HG02981 (cell line): ENCODE data around the gene EGF.

Source experiments
- ATAC-seq: cut with Tn5 transposase; IDR thresholded peaks from one replicate; pipeline ENCODE4 v1.9.1; 2021; ENCODE audit warnings: mild to moderate bottlenecking, moderate library complexity; ENCODE audit not compliant: unreplicated experiment

The EGF gene

DNA sequence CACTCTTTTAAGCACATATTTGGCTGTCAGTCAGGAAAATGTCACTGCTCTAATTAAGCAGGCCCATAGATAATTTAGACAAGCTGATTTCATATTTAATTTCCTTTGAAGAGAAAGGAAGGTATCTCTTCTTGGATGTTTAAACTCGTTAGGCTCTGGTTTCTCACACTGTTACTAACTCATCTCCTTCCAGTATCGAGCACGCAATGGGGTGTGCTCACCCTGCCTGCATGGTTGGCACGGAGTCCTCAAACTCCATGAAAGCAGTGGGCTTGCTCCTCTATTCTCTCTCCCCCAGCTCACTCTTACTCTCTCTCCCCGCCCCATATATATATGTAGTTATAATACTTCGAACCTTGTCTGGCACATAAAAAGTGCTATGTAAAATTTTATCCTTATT, 76.9 kb downstream of the EGF start:
- ATAC-seq: no peak

GRCh38 chr4:109990261-109991257, 77.9 kb downstream of the EGF start:
- ATAC-seq: peak; percentile 78

- no peak for ATAC-seq
Measured at GRCh38 chr4:109993116-109993515, 80.4 kb downstream of the EGF start.

- ATAC-seq: peak; percentile 67
Measured at GRCh38 chr4:109994415-109994827, 81.7 kb downstream of the EGF start.

DNA sequence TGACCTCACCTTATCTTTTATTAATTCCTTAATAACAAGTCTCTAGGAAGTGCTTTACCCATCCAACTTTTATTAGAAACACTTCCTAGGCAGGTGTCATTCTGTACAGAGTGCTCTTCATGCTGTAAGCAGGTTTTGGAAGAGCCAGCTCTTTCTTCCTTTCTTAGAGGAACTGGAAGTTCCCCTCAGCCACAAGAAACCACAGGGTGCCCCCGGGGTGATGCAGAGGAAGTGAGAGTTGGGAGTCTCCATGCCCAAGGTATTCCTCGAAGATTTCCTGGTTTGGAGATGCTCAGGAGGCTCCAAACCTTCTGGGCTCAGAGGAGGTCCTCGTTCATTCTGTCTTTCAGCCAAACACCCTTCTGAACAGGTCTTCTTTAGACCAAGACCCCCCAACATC, 83.8 kb downstream of the EGF start:
- ATAC-seq: no peak

- peak; percentile 28 for ATAC-seq
Measured at GRCh38 chr4:109998867-109999584, 86.3 kb downstream of the EGF start.

GRCh38 chr4:109999585-109999912, 86.9 kb downstream of the EGF start:
- ATAC-seq: no peak

GRCh38 chr4:110002326-110002725, 89.6 kb downstream of the EGF start:
- ATAC-seq: no peak

DNA sequence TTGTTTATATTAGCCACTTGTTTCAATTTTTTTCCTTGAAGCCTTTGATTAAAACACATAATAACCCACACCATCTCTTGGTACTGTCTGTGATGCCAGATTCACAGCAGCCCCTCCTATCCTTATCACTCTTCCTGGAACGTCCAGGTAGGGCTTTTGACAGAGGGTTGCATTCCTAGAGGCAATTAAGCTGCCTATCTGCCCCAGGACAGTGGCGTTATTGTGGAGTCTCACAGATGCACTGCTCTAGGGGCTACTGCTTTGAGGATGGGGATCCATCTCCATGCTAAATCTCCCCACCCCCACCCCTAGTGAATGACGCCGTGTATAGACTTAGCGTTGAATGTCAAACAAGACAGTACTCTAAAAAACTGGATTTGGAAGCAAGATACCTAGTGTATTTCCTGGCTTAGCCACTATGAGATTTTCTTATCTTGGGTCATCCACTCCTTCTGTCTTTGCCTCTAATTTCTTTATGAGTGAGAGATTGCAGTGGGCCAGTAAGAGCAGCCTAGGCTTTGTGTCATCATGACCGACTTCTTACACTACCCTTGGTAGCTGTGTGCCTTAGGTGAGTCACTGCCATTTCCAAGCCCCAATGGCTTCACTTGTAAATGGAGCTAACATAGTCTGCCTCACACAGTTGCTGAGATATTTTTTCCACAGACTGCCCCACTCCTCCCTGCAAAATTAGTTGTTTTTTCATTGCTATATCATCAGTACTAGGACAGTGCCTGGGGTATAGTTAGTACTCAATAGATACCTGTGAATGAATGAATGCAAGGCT, 90.9 kb downstream of the EGF start:
- no peak for ATAC-seq

DNA sequence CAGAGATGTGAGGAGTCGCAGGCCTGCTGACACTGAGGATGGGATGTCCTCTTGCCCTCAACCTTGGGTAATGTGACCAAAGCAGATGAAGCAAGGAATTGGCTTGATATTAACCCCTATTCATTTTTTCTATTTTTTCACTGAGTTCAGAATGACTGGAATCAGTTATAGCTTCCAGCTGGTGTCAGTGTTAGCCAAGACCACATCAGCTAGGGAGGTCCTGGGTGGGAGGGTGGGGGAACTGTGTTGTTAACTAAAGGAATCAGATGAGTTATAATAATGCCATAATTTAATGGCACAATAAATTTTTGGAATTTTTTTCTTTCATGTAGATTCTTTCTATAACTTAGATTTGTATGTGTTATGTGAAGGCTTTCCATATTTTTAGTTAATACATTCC, 91.9 kb downstream of the EGF start:
- no peak for ATAC-seq

GRCh38 chr4:110005461-110006056, 92.9 kb downstream of the EGF start:
- ATAC-seq: peak; percentile 70

DNA sequence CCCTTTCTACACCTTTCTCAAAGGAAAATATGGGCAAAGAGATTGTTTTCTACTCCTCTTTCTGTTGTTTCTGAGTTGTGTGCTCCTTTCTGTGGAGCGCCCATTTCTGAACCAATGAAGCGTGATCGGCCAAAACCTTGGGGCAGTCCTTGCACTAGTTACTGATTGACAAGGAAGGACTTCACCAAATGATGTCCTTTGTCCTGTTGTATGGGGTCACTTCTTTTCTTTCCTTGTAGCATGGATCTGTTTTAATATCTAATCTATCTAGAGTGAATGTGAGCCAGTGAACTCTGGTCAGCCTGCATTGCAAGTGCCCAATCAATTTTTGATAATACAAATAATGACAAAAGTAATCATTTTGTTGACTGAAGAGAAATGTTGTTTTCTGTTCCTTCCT, 94.5 kb downstream of the EGF start:
- ATAC-seq: no peak

DNA sequence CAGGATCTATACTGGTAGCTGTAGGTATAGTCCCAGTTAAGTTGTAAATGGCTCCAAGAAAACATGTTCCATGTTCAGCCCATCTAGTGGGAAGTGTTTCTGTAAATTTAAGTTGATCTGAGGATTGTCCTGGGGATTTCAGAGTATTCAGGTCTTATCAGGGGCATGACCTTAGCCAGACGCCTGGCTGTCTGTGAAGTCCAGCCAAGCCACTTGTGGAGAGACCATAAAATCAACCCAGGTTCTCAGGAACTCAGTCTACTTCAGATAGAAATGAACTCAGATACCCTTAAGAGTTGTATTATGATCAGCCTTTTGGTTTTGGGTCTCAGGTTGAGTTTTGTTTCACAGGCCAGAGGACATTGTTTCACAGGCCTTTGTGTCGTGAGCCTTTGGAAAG, 95.9 kb downstream of the EGF start:
- ATAC-seq: no peak

DNA sequence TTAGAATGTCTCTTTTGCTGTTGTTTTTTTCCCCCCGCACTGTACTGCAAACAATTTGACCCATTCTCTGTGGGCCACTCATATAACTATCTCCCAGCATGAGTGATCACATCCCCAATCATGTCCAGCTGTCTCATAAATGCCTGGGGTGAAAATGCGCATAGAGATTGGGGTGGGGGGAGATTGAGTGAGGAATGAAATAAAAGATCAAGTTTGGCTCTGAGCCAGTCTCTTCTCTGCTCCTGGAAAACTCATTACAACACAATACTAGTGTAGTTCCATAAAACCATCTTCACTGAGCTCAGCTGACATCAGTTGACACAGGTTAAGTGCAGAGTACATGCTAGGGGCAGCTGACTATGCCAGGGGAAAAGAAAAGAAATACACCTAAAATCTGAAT, 96.9 kb downstream of the EGF start:
- ATAC-seq: no peak

GRCh38 chr4:110010797-110011196, 98.1 kb downstream of the EGF start:
- no peak for ATAC-seq

DNA sequence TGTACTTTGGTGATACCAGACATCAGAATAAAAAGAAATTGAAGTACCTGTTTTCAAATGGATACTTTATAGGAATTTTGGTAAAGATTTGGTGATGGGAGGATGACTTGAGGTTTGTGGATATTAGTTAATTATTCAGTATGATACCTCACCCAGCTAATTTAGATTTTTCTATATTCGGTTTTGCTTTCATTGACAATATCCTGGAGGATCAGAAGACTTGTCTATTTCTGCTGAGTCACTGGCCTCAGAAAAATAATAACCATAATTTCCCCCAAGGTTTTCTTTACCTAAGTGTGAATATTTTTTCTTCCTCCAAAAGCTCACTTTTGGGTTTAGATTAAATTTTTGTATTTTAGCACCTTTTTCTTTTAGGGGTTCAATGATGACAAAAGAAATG, 100.2 kb downstream of the EGF start:
- peak; percentile 68 for ATAC-seq

GRCh38 chr4:110014233-110014632, 101.5 kb downstream of the EGF start:
- no peak for ATAC-seq

DNA sequence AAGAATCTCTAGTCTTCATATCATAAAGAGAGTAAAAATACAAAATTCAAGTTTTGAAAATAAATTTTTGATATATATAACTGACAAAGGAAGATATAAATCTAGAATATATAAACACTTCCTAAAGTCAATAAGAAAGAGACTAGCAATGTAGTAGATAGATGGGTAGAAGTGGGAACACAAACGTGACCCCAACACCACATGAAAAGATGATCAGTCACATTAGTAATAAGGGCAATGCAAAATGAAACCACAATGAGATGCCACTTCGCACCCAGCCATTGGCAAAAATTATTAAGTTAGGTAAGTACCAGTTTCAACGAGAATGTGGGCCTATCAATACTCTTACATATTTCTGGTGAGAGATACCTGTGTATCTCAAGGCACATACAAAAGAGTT, 106.5 kb downstream of the EGF start:
- no peak for ATAC-seq

GRCh38 chr4:110020139-110020538, 107.5 kb downstream of the EGF start:
- ATAC-seq: no peak

DNA sequence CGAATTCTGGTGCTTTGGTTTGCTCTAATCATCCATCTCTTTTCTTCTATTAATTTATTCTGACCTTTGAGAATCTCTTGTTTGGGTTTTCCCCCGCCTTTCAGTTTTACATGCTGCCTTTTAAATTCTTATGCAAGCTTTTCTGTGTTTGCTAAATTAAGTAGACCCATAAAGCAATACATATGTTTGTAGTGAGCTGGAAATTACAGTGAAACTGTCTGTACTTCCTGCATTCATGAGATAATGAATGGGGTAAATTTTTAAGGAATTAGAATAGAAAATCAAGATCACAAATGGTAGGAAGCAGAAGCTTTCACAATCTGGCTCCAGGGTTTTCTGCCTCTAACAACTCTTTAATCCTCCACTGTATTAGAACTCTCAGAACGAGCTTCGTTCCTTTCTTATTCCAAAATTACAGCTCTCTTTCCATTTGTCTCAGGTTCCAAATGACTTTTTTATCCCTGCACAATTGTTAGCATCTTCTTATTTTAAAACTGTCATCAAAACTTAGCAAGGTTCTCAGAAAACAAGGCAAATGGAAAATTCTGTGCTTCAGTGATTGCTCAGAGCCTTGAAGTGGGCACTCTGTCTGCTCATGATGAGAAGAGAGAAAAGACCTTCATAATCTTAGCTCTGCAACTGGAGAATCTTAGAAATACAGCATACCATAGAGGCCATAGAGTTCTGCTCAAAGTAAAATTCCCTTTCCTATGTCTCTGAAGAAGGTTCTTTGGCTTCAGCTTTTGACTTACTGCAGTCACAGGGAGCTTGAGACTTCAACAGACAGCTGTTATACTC, 108.2 kb downstream of the EGF start:
- ATAC-seq: no peak
